ENCODE data around the gene CCDC88B.

DNA sequence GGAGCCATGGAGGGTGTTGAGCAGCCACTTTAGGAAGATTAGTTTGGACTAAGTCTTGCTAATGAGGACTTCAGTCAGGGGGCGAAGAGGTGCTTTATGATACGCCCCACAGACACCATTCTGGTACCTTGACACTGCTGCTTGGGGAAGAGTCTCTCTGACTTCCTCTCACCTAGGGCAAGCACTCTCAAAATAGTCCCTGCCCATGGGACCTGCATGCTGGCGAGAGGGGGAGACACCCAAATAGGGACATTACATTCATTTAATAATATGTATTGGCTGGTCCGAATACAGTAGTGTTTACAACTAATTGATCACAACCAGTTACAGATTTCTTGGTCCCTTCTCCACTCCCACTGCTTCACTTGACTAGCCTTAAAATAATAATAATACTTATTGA, 44.2 kb upstream of the CCDC88B start:
- TF ChIP-seq, protein P1, sequence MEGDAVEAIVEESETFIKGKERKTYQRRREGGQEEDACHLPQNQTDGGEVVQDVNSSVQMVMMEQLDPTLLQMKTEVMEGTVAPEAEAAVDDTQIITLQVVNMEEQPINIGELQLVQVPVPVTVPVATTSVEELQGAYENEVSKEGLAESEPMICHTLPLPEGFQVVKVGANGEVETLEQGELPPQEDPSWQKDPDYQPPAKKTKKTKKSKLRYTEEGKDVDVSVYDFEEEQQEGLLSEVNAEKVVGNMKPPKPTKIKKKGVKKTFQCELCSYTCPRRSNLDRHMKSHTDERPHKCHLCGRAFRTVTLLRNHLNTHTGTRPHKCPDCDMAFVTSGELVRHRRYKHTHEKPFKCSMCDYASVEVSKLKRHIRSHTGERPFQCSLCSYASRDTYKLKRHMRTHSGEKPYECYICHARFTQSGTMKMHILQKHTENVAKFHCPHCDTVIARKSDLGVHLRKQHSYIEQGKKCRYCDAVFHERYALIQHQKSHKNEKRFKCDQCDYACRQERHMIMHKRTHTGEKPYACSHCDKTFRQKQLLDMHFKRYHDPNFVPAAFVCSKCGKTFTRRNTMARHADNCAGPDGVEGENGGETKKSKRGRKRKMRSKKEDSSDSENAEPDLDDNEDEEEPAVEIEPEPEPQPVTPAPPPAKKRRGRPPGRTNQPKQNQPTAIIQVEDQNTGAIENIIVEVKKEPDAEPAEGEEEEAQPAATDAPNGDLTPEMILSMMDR (conservative IDR thresholded peaks at IDR 0.05), result no peak
- TF ChIP-seq EZH2 (IDR thresholded peaks at IDR 0.05; ENCODE audit: low read depth), result no peak
